Measurements from ENCODE around the gene RGS3. TPM values are rescaled to one million over a fixed set of nuclear protein-coding genes. Genes with fewer than 3 reads are reported as not detected.
"Not testable (repeated sequence)": the region's sequence is repeated elsewhere in the genome, so short reads cannot be mapped to it uniquely, and the experiment has no call there.

The RGS3 gene
- total RNA-seq, 1 experiment from 2014 or later: 52.7 TPM

- in situ Hi-C loops (cut with HindIII; ENCODE audit: low pct_unique_long_range_greater_than_20kb, low sequenced_read_pairs): no loop called here
- no peak for DNase-seq (ENCODE audit: low read depth)
These were observed 18.8 kb downstream of the RGS3 start for GRCh38 chr9:113482341-113482740.

- DNase-seq (ENCODE audit: low read depth): no peak
- in situ Hi-C loops (cut with HindIII; ENCODE audit: low pct_unique_long_range_greater_than_20kb, low sequenced_read_pairs): no loop called here
These were observed 19.6 kb downstream of the RGS3 start for GRCh38 chr9:113482991-113483675.

- DNase-seq (ENCODE audit: low read depth): no peak
- in situ Hi-C loops (cut with HindIII; ENCODE audit: low pct_unique_long_range_greater_than_20kb, low sequenced_read_pairs): no loop called here
These were observed 20.2 kb downstream of the RGS3 start for GRCh38 chr9:113483676-113484257.

- in situ Hi-C loops (cut with HindIII; ENCODE audit: low pct_unique_long_range_greater_than_20kb, low sequenced_read_pairs): no loop called here
- no peak for DNase-seq (ENCODE audit: low read depth)
These were observed 20.8 kb downstream of the RGS3 start for GRCh38 chr9:113484258-113484730.

GRCh38 chr9:113485761-113486115, 22.2 kb downstream of the RGS3 start:
- in situ Hi-C loops (cut with HindIII; ENCODE audit: low pct_unique_long_range_greater_than_20kb, low sequenced_read_pairs): no loop called here
- no peak for DNase-seq (ENCODE audit: low read depth)

- in situ Hi-C loops (cut with HindIII; ENCODE audit: low pct_unique_long_range_greater_than_20kb, low sequenced_read_pairs): no loop called here
- no peak for DNase-seq (ENCODE audit: low read depth)
These were observed 22.8 kb downstream of the RGS3 start for GRCh38 chr9:113486327-113486726.

- DNase-seq (ENCODE audit: low read depth): no peak
- in situ Hi-C loops (cut with HindIII; ENCODE audit: low pct_unique_long_range_greater_than_20kb, low sequenced_read_pairs): no loop called here
These were observed 24.5 kb downstream of the RGS3 start for GRCh38 chr9:113488071-113488470.

GRCh38 chr9:113488490-113488889, 25.0 kb downstream of the RGS3 start:
- in situ Hi-C loops (cut with HindIII; ENCODE audit: low pct_unique_long_range_greater_than_20kb, low sequenced_read_pairs): no loop called here
- DNase-seq (ENCODE audit: low read depth): no peak

GRCh38 chr9:113491147-113491546, 27.6 kb downstream of the RGS3 start:
- in situ Hi-C loops (cut with HindIII; ENCODE audit: low pct_unique_long_range_greater_than_20kb, low sequenced_read_pairs); DNase-seq (ENCODE audit: low read depth): not testable (repeated sequence)

GRCh38 chr9:113492343-113493202, 29.0 kb downstream of the RGS3 start:
- DNase-seq (ENCODE audit: low read depth): peak; percentile 53
- in situ Hi-C loops (cut with HindIII; ENCODE audit: low pct_unique_long_range_greater_than_20kb, low sequenced_read_pairs): no loop called here

- no peak for DNase-seq (ENCODE audit: low read depth)
- in situ Hi-C loops (cut with HindIII; ENCODE audit: low pct_unique_long_range_greater_than_20kb, low sequenced_read_pairs): no loop called here
These were observed 29.6 kb downstream of the RGS3 start for GRCh38 chr9:113493203-113493520.

GRCh38 chr9:113495526-113495925, 32.0 kb downstream of the RGS3 start:
- DNase-seq (ENCODE audit: low read depth): no peak
- in situ Hi-C loops (cut with HindIII; ENCODE audit: low pct_unique_long_range_greater_than_20kb, low sequenced_read_pairs): no loop called here

GRCh38 chr9:113497051-113497450, 33.5 kb downstream of the RGS3 start:
- in situ Hi-C loops (cut with HindIII; ENCODE audit: low pct_unique_long_range_greater_than_20kb, low sequenced_read_pairs): no loop called here
- DNase-seq (ENCODE audit: low read depth): no peak

GRCh38 chr9:113499153-113499875, 35.8 kb downstream of the RGS3 start:
- in situ Hi-C loops (cut with HindIII; ENCODE audit: low pct_unique_long_range_greater_than_20kb, low sequenced_read_pairs): no loop called here
- no peak for DNase-seq (ENCODE audit: low read depth)

- in situ Hi-C loops (cut with HindIII; ENCODE audit: low pct_unique_long_range_greater_than_20kb, low sequenced_read_pairs): no loop called here
- no peak for DNase-seq (ENCODE audit: low read depth)
These were observed 36.5 kb downstream of the RGS3 start for GRCh38 chr9:113499876-113500497.

GRCh38 chr9:113501129-113501686, 37.7 kb downstream of the RGS3 start:
- in situ Hi-C loops (cut with HindIII; ENCODE audit: low pct_unique_long_range_greater_than_20kb, low sequenced_read_pairs): no loop called here
- DNase-seq (ENCODE audit: low read depth): no peak

GRCh38 chr9:113501852-113502251, 38.3 kb downstream of the RGS3 start:
- in situ Hi-C loops (cut with HindIII; ENCODE audit: low pct_unique_long_range_greater_than_20kb, low sequenced_read_pairs): no loop called here

GRCh38 chr9:113502427-113503034, 39.0 kb downstream of the RGS3 start:
- in situ Hi-C loops (cut with HindIII; ENCODE audit: low pct_unique_long_range_greater_than_20kb, low sequenced_read_pairs): no loop called here
- no peak for DNase-seq (ENCODE audit: low read depth)

More at GRCh38 chr9:113501852-113502251, 38.3 kb downstream of the RGS3 start:
- DNase-seq (ENCODE audit: low read depth): no peak
